ENCODE measurements around the gene NUP62.

DNA sequence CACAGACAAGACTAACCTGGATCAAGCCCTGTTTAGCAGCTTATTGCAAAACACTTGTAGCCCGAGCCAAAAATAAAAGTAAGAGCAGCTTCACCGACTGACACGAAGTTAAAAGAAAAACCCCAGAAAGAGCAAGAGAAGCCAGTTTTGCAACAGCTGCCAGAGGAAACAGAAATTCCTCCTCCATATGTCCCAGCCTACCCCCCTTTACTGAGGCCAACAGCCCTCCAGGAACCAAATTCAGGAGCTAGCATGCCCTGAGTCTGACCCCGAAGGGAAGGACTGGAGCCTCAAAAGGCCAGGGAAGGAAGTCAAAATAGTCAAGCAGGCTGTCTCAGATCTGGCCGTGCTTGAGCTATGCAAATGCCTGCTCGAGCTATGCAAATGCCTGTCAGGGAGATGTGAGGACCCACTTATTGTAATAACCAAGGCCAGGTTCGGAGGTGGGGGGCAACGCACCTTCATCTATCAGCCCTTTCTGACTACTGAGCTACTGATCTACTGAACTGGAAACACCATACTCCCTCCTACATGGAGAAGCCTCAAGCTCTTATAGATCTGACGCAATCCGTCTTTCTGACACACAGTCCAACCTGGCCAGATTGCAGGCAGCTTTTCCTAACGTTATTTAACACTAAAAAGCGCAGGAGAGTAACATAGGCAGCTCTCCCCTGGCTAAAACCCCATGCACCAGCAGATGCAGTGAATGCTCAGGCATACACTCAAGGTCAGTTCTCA is 25.0 kb upstream of the NUP62 start:
- TF ChIP-seq POLR2AphosphoS5 (IDR thresholded peaks at IDR 0.05; ENCODE audit: low read depth, low read length) (no peak), POLR2A (IDR thresholded peaks at IDR 0.05; ENCODE audit: low read depth, low read length) (no peak), TAF1 (IDR thresholded peaks at IDR 0.05; ENCODE audit: borderline replicate concordance, low read depth, low read length) (no peak)
